ENCODE measurements around the gene IFITM1. TPM values are rescaled to one million over a fixed set of nuclear protein-coding genes. Genes with fewer than 3 reads are reported as not detected.
"Not testable (repeated sequence)": the region's sequence is repeated elsewhere in the genome, so short reads cannot be mapped to it uniquely, and the experiment has no call there.

Gene IFITM1
- total RNA-seq, 1 donor from 2014 or later: 123 TPM

GRCh38 chr11:355581-356458, 42.0 kb downstream of the IFITM1 start:
- intact Hi-C loops (cut with DNase I): loop anchor here (1.0 to 5.0 kb wide), 3 partner anchors 29 to 149 kb away; partner anchors contain the start of genes BET1L and RIC8A
- DNase-seq (ENCODE audit: low spot score): peak; percentile 95

- DNase-seq (ENCODE audit: low spot score): peak; percentile 1
- intact Hi-C loops (cut with DNase I): loop anchor here (5.0 kb wide), 1 partner anchor 149 kb away; the partner anchor contains the start of genes BET1L and RIC8A
Measured at GRCh38 chr11:356610-357009, 42.8 kb downstream of the IFITM1 start.

- intact Hi-C loops (cut with DNase I): loop anchor here (5.0 kb wide), 1 partner anchor 150 kb away; the partner anchor contains the start of genes BET1L and RIC8A
- no peak for DNase-seq (ENCODE audit: low spot score)
Measured at GRCh38 chr11:357582-357981, 43.7 kb downstream of the IFITM1 start.

DNA sequence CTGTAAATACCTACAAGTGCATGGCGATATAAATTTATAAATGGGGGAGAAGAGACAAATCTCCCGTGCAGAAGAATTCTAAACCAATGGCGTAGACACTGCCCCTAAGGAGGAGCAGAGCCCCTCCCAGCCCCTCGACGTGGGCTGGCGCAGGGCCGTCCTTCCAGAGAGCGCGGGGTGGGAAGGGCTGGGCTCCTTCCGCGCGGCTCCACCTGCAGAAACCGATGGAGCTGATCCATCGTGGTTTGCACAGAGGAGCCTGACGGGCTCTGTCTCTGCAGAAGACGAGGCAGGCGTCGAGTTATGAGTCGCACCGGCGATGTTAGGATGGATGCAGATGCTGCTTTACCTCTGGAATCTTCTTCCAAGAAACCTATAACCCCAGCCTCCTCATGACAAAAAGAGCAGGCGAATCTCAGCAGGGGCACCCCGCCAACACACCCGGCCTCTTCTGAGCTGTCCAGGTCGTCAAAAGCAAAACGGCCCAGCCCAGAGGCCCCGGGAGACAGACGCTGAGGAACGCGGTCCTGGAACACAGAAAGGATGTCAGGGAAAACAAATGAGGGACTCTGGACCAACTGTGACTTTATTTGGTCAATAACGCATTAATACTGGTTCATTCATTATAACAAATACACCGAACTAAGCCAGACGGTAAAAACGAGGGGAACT, 44.4 kb downstream of the IFITM1 start:
- intact Hi-C loops (cut with DNase I): loop anchor here (5.0 kb wide), 1 partner anchor 151 kb away; the partner anchor contains the start of genes BET1L and RIC8A
- DNase-seq (ENCODE audit: low spot score): peak; percentile 59

DNA sequence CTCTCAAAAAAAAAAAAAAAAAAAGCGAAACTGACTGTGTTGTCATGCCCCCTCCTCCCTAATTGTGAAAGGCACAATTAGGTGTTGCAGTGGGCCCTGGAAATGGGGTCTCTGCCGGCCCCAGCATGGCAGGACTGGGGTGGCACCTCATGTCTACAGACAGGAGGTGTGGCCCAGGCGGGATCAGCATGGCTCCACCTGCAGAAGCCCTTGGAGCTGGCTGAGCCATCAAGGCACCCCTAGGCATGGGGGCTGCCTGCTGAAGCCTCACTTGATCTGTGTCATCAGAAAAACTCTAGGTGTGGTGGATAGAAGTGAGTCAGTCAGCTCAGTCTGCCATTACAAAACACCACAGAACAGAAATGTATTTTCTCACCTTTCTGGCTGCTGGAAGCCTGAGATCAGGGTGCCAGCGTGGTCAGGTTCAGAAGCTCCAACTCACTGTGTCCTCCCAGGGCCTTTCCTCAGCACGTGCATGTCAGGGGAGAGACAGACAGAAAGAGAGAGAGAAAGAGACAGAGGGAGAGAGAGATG, 45.4 kb downstream of the IFITM1 start:
- DNase-seq (ENCODE audit: low spot score): peak; percentile 51
- intact Hi-C loops (cut with DNase I): loop anchor here (5.0 kb wide), 1 partner anchor 152 kb away; the partner anchor contains the start of genes BET1L and RIC8A

DNA sequence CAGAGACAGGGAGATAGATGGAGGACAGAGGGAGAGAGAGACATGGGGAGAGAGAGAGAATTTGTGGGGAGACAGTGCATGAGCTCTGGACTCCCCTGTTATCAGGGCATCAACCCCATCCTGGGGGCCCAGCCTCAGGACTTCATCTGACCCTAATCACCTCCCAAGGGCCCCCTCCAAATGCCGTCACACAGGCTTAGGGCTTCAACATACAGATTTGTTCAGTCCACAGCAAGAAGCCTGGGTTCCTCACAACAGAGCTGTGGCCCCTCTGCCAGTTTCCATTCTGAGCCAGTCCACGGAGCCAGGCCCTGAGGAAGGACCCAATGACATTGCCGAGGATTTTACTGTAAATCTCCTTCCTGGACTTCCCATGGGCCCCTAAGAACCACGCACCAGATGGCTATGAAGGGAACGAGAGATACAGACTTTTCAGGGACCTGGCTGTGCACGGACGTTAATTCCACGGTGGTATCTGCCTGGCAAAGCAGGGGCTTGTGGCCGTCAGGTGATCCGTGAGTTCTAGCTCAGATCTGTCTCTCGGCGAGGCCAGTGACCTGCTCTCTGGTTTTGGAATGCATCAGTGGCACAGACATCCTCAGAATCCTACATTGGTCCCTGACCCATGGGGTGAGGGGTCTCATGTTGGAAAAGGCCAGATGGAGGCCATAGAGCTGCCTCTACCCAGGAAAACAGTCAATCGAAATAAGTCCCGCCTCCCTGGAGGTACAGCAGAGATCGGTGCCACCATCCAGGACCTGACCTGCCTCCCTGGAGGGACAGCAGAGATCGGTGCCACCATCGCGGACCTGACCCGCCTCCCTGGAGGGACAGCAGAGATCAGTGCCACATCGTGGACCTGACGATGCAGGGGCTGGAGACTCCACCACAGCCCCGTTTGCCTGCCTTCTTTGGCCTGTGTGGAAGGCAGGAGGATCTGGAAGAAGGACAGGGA, 46.8 kb downstream of the IFITM1 start:
- peak; percentile 46 for DNase-seq (ENCODE audit: low spot score)
- intact Hi-C loops (cut with DNase I): no loop called here

DNA sequence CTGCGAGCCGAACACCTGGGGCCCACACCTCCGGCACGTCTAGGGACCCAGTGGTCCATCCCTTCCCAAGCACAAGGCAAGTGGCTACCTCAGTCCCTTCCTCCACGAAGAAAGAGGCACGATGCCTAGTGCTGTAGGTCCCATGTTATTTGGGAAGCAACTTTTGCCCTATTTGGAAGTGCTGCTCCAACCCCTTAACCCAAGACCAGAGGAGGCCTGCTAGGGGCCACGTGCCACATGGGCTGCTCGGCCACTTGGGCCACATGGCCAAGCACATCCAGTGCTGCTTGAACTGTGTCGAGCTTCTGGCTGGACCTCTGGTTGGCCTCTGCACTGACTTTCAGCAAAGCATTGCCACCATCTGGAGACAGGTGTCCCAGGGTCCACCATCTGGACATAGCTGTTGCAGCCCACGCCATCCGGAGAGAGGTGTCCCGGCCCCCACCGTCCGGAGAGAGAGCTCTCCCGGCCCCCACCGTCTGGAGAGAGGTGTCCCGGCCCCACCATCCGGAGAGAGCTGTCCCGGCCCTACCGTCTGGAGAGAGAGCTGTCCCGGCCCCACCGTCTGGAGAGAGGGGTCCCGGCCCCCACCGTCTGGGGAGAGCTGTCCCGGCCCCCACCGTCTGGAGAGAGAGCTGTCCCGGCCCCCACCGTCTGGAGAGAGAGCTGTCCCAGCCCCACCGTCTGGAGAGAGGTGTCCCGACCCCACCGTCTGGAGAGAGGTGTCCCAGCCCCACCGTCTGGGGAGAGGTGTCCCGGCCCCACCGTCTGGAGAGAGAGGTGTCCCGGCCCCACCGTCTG, 49.0 kb downstream of the IFITM1 start:
- peak; percentile 67 for DNase-seq (ENCODE audit: low spot score)
- intact Hi-C loops (cut with DNase I): no loop called here

DNA sequence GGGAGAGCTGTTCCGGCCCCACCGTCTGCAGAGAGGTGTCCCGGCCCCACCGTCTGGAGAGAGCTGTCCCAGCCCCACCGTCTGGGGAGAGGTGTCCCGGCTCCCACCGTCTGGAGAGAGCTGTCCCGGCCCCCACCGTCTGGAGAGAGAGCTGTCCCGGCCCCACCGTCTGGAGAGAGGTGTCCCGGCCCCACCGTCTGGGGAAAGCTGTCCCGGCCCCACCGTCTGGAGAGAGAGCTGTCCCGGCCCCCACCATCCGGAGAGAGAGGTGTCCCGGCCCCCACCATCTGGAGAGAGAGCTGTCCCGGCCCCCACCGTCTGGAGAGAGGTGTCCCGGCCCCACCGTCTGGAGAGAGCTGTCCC, 49.6 kb downstream of the IFITM1 start:
- peak; percentile 68 for DNase-seq (ENCODE audit: low spot score)
- intact Hi-C loops (cut with DNase I): not testable (repeated sequence)

- DNase-seq (ENCODE audit: low spot score): peak; percentile 76
- intact Hi-C loops (cut with DNase I): no loop called here
Measured at GRCh38 chr11:363948-364761, 50.3 kb downstream of the IFITM1 start.

Other genes starting within 250 kb of the IFITM1 start
- not detected for gene SCGB1C1, start 121.0 kb upstream of the IFITM1 start, total RNA-seq
- 24.9 TPM for gene BET1L, start 106.6 kb upstream of the IFITM1 start, total RNA-seq
- 63.4 TPM for gene RIC8A, start 106.3 kb upstream of the IFITM1 start, total RNA-seq
- gene SIRT3, start 77.7 kb upstream of the IFITM1 start, total RNA-seq: 27.0 TPM
- gene PSMD13, start 77.1 kb upstream of the IFITM1 start, total RNA-seq: 87.5 TPM
- 0.19 TPM for gene NLRP6, start 35.6 kb upstream of the IFITM1 start, total RNA-seq
- 11.0 TPM for gene PGGHG, start 24.9 kb upstream of the IFITM1 start, total RNA-seq
- gene IFITM5, start 14.5 kb upstream of the IFITM1 start, total RNA-seq: not detected
- gene IFITM2, start 6.2 kb upstream of the IFITM1 start, total RNA-seq: 215 TPM
- gene IFITM3, start 6.8 kb downstream of the IFITM1 start, total RNA-seq: 260 TPM
- 0.24 TPM for gene B4GALNT4, start 55.5 kb downstream of the IFITM1 start, total RNA-seq
- 0.83 TPM for gene PKP3, start 80.2 kb downstream of the IFITM1 start, total RNA-seq
- 33.3 TPM for gene SIGIRR, start 101.0 kb downstream of the IFITM1 start, total RNA-seq
- 0.38 TPM for gene ANO9, start 128.0 kb downstream of the IFITM1 start, total RNA-seq
- gene PTDSS2, start 136.2 kb downstream of the IFITM1 start, total RNA-seq: 24.9 TPM
- gene RNH1, start 193.2 kb downstream of the IFITM1 start, total RNA-seq: 158 TPM
- gene HRAS, start 221.5 kb downstream of the IFITM1 start, total RNA-seq: 75.9 TPM
- 0.38 TPM for gene LRRC56, start 223.5 kb downstream of the IFITM1 start, total RNA-seq
- gene LMNTD2, start 246.7 kb downstream of the IFITM1 start, total RNA-seq: 0.40 TPM
- 2.6 TPM for gene RASSF7, start 246.9 kb downstream of the IFITM1 start, total RNA-seq